Glutamatergic neuron (in vitro differentiated cells): ENCODE measurements around the gene GLIS1. TPM values are rescaled to one million over a fixed set of nuclear protein-coding genes. Genes with fewer than 3 reads are reported as not detected.

ENCODE experiments used
- DNase-seq: peaks from one replicate; pipeline ENCODE4 v3.0.0; 2022
- H3K27ac Mint-ChIP-seq: one replicate; pipeline ENCODE4 v1.8.0; 2020; ENCODE audit warnings: mild to moderate bottlenecking, mixed read lengths, inconsistent platforms; ENCODE audit not compliant: unreplicated experiment
- H3K27me3 Mint-ChIP-seq: one replicate; pipeline ENCODE4 v1.8.0; 2020; ENCODE audit warnings: mild to moderate bottlenecking, moderate library complexity, mixed read lengths, inconsistent platforms; ENCODE audit not compliant: unreplicated experiment
- H3K36me3 Mint-ChIP-seq: one replicate; pipeline ENCODE4 v1.8.0; 2020; ENCODE audit warnings: mild to moderate bottlenecking, mixed read lengths, inconsistent platforms; ENCODE audit not compliant: unreplicated experiment
- H3K4me1 Mint-ChIP-seq: one replicate; pipeline ENCODE4 v1.8.0; 2020; ENCODE audit warnings: mild to moderate bottlenecking, low read depth, mixed read lengths, inconsistent platforms; ENCODE audit not compliant: unreplicated experiment
- H3K4me3 Mint-ChIP-seq: one replicate; pipeline ENCODE4 v1.8.0; 2020; ENCODE audit warnings: mild to moderate bottlenecking, mixed read lengths, inconsistent platforms; ENCODE audit not compliant: unreplicated experiment
- H3K9me3 Mint-ChIP-seq: one replicate; pipeline ENCODE4 v1.8.0; 2020; ENCODE audit warnings: mild to moderate bottlenecking, moderate library complexity, mixed read lengths, inconsistent platforms; ENCODE audit not compliant: unreplicated experiment
- CTCF ChIP-seq: fragments of 200-600 bp; sonication (generic); IDR thresholded peaks from one replicate; pipeline ENCODE4 v1.5.0; 2021; ENCODE audit not compliant: partially characterized antibody, unreplicated experiment
- total RNA-seq: library from RNA; stranded (reverse); fragmentation: NEBNext Ultra II Directional; extraction: Animal tissue kit (Norgen Biotek cat#: 25700); gene quantifications from one replicate; pipeline ENCODE4 v1.2.1, GENCODE V29; 2021; ENCODE audit not compliant: unreplicated experiment

Gene GLIS1
- total RNA-seq, 1 donor from 2014 or later, result 0.76 TPM

GRCh38 chr1:53480678-53481077 lies 258.3 kb downstream of the GLIS1 start:
- Mint-ChIP-seq H3K9me3 (peaks cover 4% of the 10 kb centered on the region), H3K36me3 (no peaks in the 10 kb centered on the region), H3K27ac (no peak overlapping the region), H3K4me3 (no peak overlapping the region), H3K27me3 (peaks cover 6% of the 10 kb centered on the region), H3K4me1 (peaks cover 15% of the 10 kb centered on the region)
- DNase-seq, result no peak
- no peak for TF ChIP-seq CTCF

- Mint-ChIP-seq H3K4me3 (no peak overlapping the region), H3K36me3 (no peaks in the 10 kb centered on the region), H3K27ac (no peak overlapping the region), H3K4me1 (peaks cover 10% of the 10 kb centered on the region), H3K27me3 (peaks cover 3% of the 10 kb centered on the region), H3K9me3 (peaks cover 4% of the 10 kb centered on the region)
- DNase-seq, result no peak
- no peak for TF ChIP-seq CTCF
Measured at GRCh38 chr1:53478502-53478818, 260.5 kb downstream of the GLIS1 start.

GRCh38 chr1:53477651-53478501 lies 261.1 kb downstream of the GLIS1 start:
- peaks cover 8% of the 10 kb centered on the region for H3K4me1 Mint-ChIP-seq
- peaks cover 3% of the 10 kb centered on the region for H3K27me3 Mint-ChIP-seq
- TF ChIP-seq CTCF, result no peak
- no peaks in the 10 kb centered on the region for H3K36me3 Mint-ChIP-seq
- H3K9me3 Mint-ChIP-seq, result peaks cover 4% of the 10 kb centered on the region
- H3K4me3 Mint-ChIP-seq, result no peak overlapping the region
- H3K27ac Mint-ChIP-seq, result peak overlapping the region; percentile 12
- no peak for DNase-seq

GRCh38 chr1:53476579-53476978 lies 262.4 kb downstream of the GLIS1 start:
- no peak overlapping the region for H3K27ac Mint-ChIP-seq
- H3K36me3 Mint-ChIP-seq, result no peaks in the 10 kb centered on the region
- H3K4me3 Mint-ChIP-seq, result no peak overlapping the region
- peaks cover 3% of the 10 kb centered on the region for H3K27me3 Mint-ChIP-seq
- no peak for DNase-seq
- H3K4me1 Mint-ChIP-seq, result peaks cover 4% of the 10 kb centered on the region
- no peaks in the 10 kb centered on the region for H3K9me3 Mint-ChIP-seq
- TF ChIP-seq CTCF, result no peak

- no peak overlapping the region for H3K4me3 Mint-ChIP-seq
- H3K27me3 Mint-ChIP-seq, result peaks cover 6% of the 10 kb centered on the region
- no peaks in the 10 kb centered on the region for H3K9me3 Mint-ChIP-seq
- H3K36me3 Mint-ChIP-seq, result no peaks in the 10 kb centered on the region
- no peak for DNase-seq
- no peak for TF ChIP-seq CTCF
- H3K4me1 Mint-ChIP-seq, result peaks cover 4% of the 10 kb centered on the region
- H3K27ac Mint-ChIP-seq, result no peak overlapping the region
Measured at GRCh38 chr1:53475664-53476063, 263.3 kb downstream of the GLIS1 start.
